HG02623 (cell line): ENCODE data around the gene DDT.
"Not testable (repeated sequence)": the region's sequence is repeated elsewhere in the genome, so short reads cannot be mapped to it uniquely, and the experiment has no call there.

ENCODE experiments used
- ATAC-seq: cut with Tn5 transposase; IDR thresholded peaks from one replicate; pipeline ENCODE4 v1.9.1; 2021; ENCODE audit warnings: moderate library complexity; ENCODE audit not compliant: unreplicated experiment

The DDT gene

GRCh38 chr22:23953485-23953884 is 20.8 kb downstream of the DDT start:
- not testable (repeated sequence) for ATAC-seq

- ATAC-seq, result not testable (repeated sequence)
Observed at GRCh38 chr22:23952794-23953405, 21.3 kb downstream of the DDT start.

GRCh38 chr22:23951383-23951782 is 22.9 kb downstream of the DDT start:
- not testable (repeated sequence) for ATAC-seq

GRCh38 chr22:23949764-23950163 is 24.5 kb downstream of the DDT start:
- not testable (repeated sequence) for ATAC-seq

- not testable (repeated sequence) for ATAC-seq
Observed at GRCh38 chr22:23947391-23947790, 26.9 kb downstream of the DDT start.

- ATAC-seq, result not testable (repeated sequence)
Observed at GRCh38 chr22:23940166-23940565, 34.1 kb downstream of the DDT start.

GRCh38 chr22:23939017-23939357 is 35.3 kb downstream of the DDT start:
- ATAC-seq, result no peak

- ATAC-seq, result no peak
Observed at GRCh38 chr22:23938328-23939016, 35.8 kb downstream of the DDT start.

- no peak for ATAC-seq
Observed at GRCh38 chr22:23926561-23926960, 47.7 kb downstream of the DDT start.

- ATAC-seq, result no peak
Observed at GRCh38 chr22:23925020-23925606, 49.1 kb downstream of the DDT start.

- no peak for ATAC-seq
Observed at GRCh38 chr22:23922921-23923320, 51.3 kb downstream of the DDT start.

- not testable (repeated sequence) for ATAC-seq
Observed at GRCh38 chr22:23921586-23922201, 52.5 kb downstream of the DDT start.
